Activated CD4-positive, alpha-beta T cell treated with anti-CD3 and anti-CD28 coated beads for 36 hours (primary cell): ENCODE results near the gene KRTAP3-1. TPM values are rescaled to one million over a fixed set of nuclear protein-coding genes. Genes with fewer than 3 reads are reported as not detected.
"Not testable (repeated sequence)": the region's sequence is repeated elsewhere in the genome, so short reads cannot be mapped to it uniquely, and the experiment has no call there.

Source experiments
- ATAC-seq: fragments of 200-7000 bp; cut with Tn5 transposase; one replicate; pipeline ENCODE4 v1.10.0; 2021; ENCODE audit warnings: mild to moderate bottlenecking, moderate library complexity
- CTCF ChIA-PET: fragments of 350-600 bp; sonication (Branson Sonifier 250); formaldehyde crosslinking; loops from one replicate; lab custom pipeline; 2021; ENCODE audit warnings: antibody characterized with exemption; lab: Charles Lee
- POLR2A ChIA-PET: fragments of 350-600 bp; sonication (Branson Sonifier 250); formaldehyde crosslinking; loops from one replicate; lab custom pipeline; 2021; ENCODE audit warnings: antibody characterized with exemption, inconsistent platforms; lab: Charles Lee
- DNase-seq: peaks from one replicate; pipeline ENCODE4 v3.0.0-alpha.2; 2020
- H3K27ac Mint-ChIP-seq: one replicate; pipeline ENCODE4 v1.8.0; 2021; ENCODE audit warnings: mixed read lengths
- H3K27me3 Mint-ChIP-seq: one replicate; pipeline ENCODE4 v1.8.0; 2021; ENCODE audit warnings: mixed read lengths
- H3K36me3 Mint-ChIP-seq: one replicate; pipeline ENCODE4 v1.8.0; 2021; ENCODE audit warnings: low read depth, mixed read lengths
- H3K4me1 Mint-ChIP-seq: one replicate; pipeline ENCODE4 v1.8.0; 2021; ENCODE audit warnings: mixed read lengths
- H3K4me3 Mint-ChIP-seq: one replicate; pipeline ENCODE4 v1.8.0; 2021; ENCODE audit warnings: mild to moderate bottlenecking, moderate library complexity, mixed read lengths
- H3K9me3 Mint-ChIP-seq: one replicate; pipeline ENCODE4 v1.8.0; 2021; ENCODE audit warnings: low read depth, mixed read lengths
- intact Hi-C, 2 experiments: fragments of 100-400 bp; cut with DNase I in 1 of 2; cut with micrococcal nuclease in 1 of 2; formaldehyde crosslinking; loops; one replicate each; pipeline versions ENCODE4 v1.14.2 to v1.15.1; 2022 to 2024; cut with DNase I, micrococcal nuclease
- total RNA-seq, 2 experiments: library from RNA; stranded (reverse); gene quantifications; one replicate each; pipeline ENCODE4 v1.2.3, GENCODE V29; 2021

Gene KRTAP3-1
- total RNA-seq, 2 experiments from 2014 or later, result not detected

GRCh38 chr17:41037853-41038350 lies 29.0 kb upstream of the KRTAP3-1 start:
- intact Hi-C loops, result no loop called here
- Mint-ChIP-seq H3K27me3 (peaks cover 3% of the 10 kb centered on the region), H3K4me3 (no peak overlapping the region), H3K4me1 (no peaks in the 10 kb centered on the region), H3K9me3 (no peaks in the 10 kb centered on the region), H3K27ac (no peak overlapping the region), H3K36me3 (no peaks in the 10 kb centered on the region)
- POLR2A ChIA-PET, result no interaction called here
- CTCF ChIA-PET, result interaction anchor here (1.1 kb wide), 1 partner anchor 36 kb away, joined by 3 read pairs; no protein-coding TSS in a partner anchor
- ATAC-seq (no peak), DNase-seq (no peak)

GRCh38 chr17:41034346-41034935 lies 25.5 kb upstream of the KRTAP3-1 start, which contains the start of gene KRTAP1-3:
Gene KRTAP1-3 (minus strand): TSS chr17:41034874. CDS start chr17:41034821, 53 bp downstream.
- H3K4me1 Mint-ChIP-seq, CTCF ChIA-PET, H3K36me3 Mint-ChIP-seq, DNase-seq, intact Hi-C loops, H3K9me3 Mint-ChIP-seq, H3K4me3 Mint-ChIP-seq, H3K27me3 Mint-ChIP-seq, POLR2A ChIA-PET, H3K27ac Mint-ChIP-seq, ATAC-seq: not testable (repeated sequence)

- intact Hi-C loops, result no loop called here
- H3K36me3 Mint-ChIP-seq, result no peaks in the 10 kb centered on the region
- H3K4me3 Mint-ChIP-seq, result no peak within 1 kb of the TSS
- ATAC-seq (no peak), DNase-seq (no peak)
- H3K9me3 Mint-ChIP-seq, result no peaks in the 10 kb centered on the region
- H3K4me1 Mint-ChIP-seq, result no peaks in the 10 kb centered on the region
- ChIA-PET CTCF (interaction anchor here (0.7 to 2.4 kb wide), 4 partner anchors 11 to 145 kb away, joined by 4 to 7 read pairs (median 4); partner anchors contain the start of gene KRT20), POLR2A (no interaction called here)
- peaks cover 11% of the 10 kb centered on the region for H3K27me3 Mint-ChIP-seq
- no peak within 1 kb of the TSS for H3K27ac Mint-ChIP-seq
These were observed 20.8 kb upstream of the KRTAP3-1 start, which contains the start of gene KRTAP1-4 for GRCh38 chr17:41029633-41030245. Gene KRTAP1-4 (minus strand): TSS chr17:41030195. CDS start chr17:41030078, 117 bp downstream.

GRCh38 chr17:41026715-41027471 lies 18.0 kb upstream of the KRTAP3-1 start, which contains the start of gene KRTAP1-5:
Gene KRTAP1-5 (minus strand): TSS chr17:41027208. CDS start chr17:41027155, 53 bp downstream.
- POLR2A ChIA-PET, result no interaction called here
- Mint-ChIP-seq H3K9me3 (no peaks in the 10 kb centered on the region), H3K4me1 (no peaks in the 10 kb centered on the region), H3K27me3 (peaks cover 9% of the 10 kb centered on the region), H3K27ac (no peak within 1 kb of the TSS), H3K36me3 (no peaks in the 10 kb centered on the region), H3K4me3 (no peak within 1 kb of the TSS)
- intact Hi-C loops, result no loop called here
- no peak for ATAC-seq
- DNase-seq, result no peak
- CTCF ChIA-PET, result no interaction called here

- Mint-ChIP-seq H3K27ac (no peak overlapping the region), H3K9me3 (peaks cover 4% of the 10 kb centered on the region), H3K36me3 (no peaks in the 10 kb centered on the region), H3K4me1 (no peaks in the 10 kb centered on the region), H3K27me3 (peaks cover 7% of the 10 kb centered on the region), H3K4me3 (no peak overlapping the region)
- ChIA-PET CTCF (interaction anchor here (0.7 to 1.7 kb wide), 2 partner anchors 10 to 19 kb away, joined by 3 to 6 read pairs; no protein-coding TSS in a partner anchor), POLR2A (no interaction called here)
- intact Hi-C loops, result no loop called here
- DNase-seq (no peak), ATAC-seq (no peak)
These were observed 15.8 kb upstream of the KRTAP3-1 start for GRCh38 chr17:41024697-41025096.

- ChIA-PET CTCF (interaction anchor here (0.8 to 1.3 kb wide), 3 partner anchors 9 to 136 kb away, joined by 3 read pairs; no protein-coding TSS in a partner anchor), POLR2A (no interaction called here)
- H3K27ac Mint-ChIP-seq, result no peak overlapping the region
- H3K9me3 Mint-ChIP-seq, result peaks cover 4% of the 10 kb centered on the region
- H3K4me3 Mint-ChIP-seq, result no peak overlapping the region
- no peak for DNase-seq
- intact Hi-C loops, result no loop called here
- peaks cover 4% of the 10 kb centered on the region for H3K27me3 Mint-ChIP-seq
- no peak for ATAC-seq
- H3K36me3 Mint-ChIP-seq, result no peaks in the 10 kb centered on the region
- no peaks in the 10 kb centered on the region for H3K4me1 Mint-ChIP-seq
These were observed 11.4 kb upstream of the KRTAP3-1 start for GRCh38 chr17:41020336-41020735.

GRCh38 chr17:41019415-41019814 lies 10.5 kb upstream of the KRTAP3-1 start:
- Mint-ChIP-seq H3K9me3 (peaks cover 4% of the 10 kb centered on the region), H3K27ac (no peak overlapping the region)

GRCh38 chr17:41018541-41018940 lies 9.6 kb upstream of the KRTAP3-1 start:
- ATAC-seq, result no peak
- Mint-ChIP-seq H3K27me3 (peaks cover 4% of the 10 kb centered on the region), H3K4me1 (no peaks in the 10 kb centered on the region), H3K9me3 (peaks cover 4% of the 10 kb centered on the region), H3K27ac (no peak overlapping the region), H3K36me3 (no peaks in the 10 kb centered on the region), H3K4me3 (no peak overlapping the region)
- ChIA-PET POLR2A (no interaction called here), CTCF (interaction anchor here (1.2 kb wide), 1 partner anchor 10 kb away, joined by 7 read pairs; no protein-coding TSS in a partner anchor)
- DNase-seq, result no peak
- intact Hi-C loops, result no loop called here

More at GRCh38 chr17:41019415-41019814, 10.5 kb upstream of the KRTAP3-1 start:
- no peak for ATAC-seq
- POLR2A ChIA-PET, result no interaction called here
- no peak for DNase-seq
- Mint-ChIP-seq H3K4me1 (no peaks in the 10 kb centered on the region), H3K36me3 (no peaks in the 10 kb centered on the region), H3K27me3 (peaks cover 4% of the 10 kb centered on the region), H3K4me3 (no peak overlapping the region)
- intact Hi-C loops, result no loop called here
- CTCF ChIA-PET, result no interaction called here

- DNase-seq (no peak), ATAC-seq (no peak)
- Mint-ChIP-seq H3K27ac (no peak overlapping the region), H3K27me3 (peaks cover 4% of the 10 kb centered on the region), H3K36me3 (no peaks in the 10 kb centered on the region), H3K4me1 (no peaks in the 10 kb centered on the region), H3K9me3 (peaks cover 4% of the 10 kb centered on the region), H3K4me3 (no peak overlapping the region)
- intact Hi-C loops, result no loop called here
- CTCF ChIA-PET, result no interaction called here
- POLR2A ChIA-PET, result no interaction called here
These were observed 7.8 kb upstream of the KRTAP3-1 start for GRCh38 chr17:41016578-41017215.

- H3K9me3 Mint-ChIP-seq, result no peaks in the 10 kb centered on the region
- ChIA-PET CTCF (interaction anchor here (0.6 to 1.8 kb wide), 2 partner anchors 8 to 134 kb away, joined by 3 to 6 read pairs; partner anchors contain the start of gene KRTAP4-5), POLR2A (no interaction called here)
- no peak overlapping the region for H3K27ac Mint-ChIP-seq
- H3K4me1 Mint-ChIP-seq, result no peaks in the 10 kb centered on the region
- DNase-seq (no peak), ATAC-seq (no peak)
- H3K36me3 Mint-ChIP-seq, result no peaks in the 10 kb centered on the region
- H3K27me3 Mint-ChIP-seq, result peaks cover 2% of the 10 kb centered on the region
- intact Hi-C loops, result no loop called here
- H3K4me3 Mint-ChIP-seq, result no peak overlapping the region
These were observed 6.5 kb upstream of the KRTAP3-1 start for GRCh38 chr17:41015454-41015853.

GRCh38 chr17:41013606-41014005 lies 4.7 kb upstream of the KRTAP3-1 start:
- peaks cover 2% of the 10 kb centered on the region for H3K27me3 Mint-ChIP-seq
- ATAC-seq, result no peak
- H3K27ac Mint-ChIP-seq, result no peak overlapping the region
- no peak for DNase-seq
- intact Hi-C loops, result no loop called here
- H3K9me3 Mint-ChIP-seq, result no peaks in the 10 kb centered on the region
- H3K36me3 Mint-ChIP-seq, result no peaks in the 10 kb centered on the region
- ChIA-PET POLR2A (no interaction called here), CTCF (interaction anchor here (1.2 kb wide), 1 partner anchor 15 kb away, joined by 5 read pairs; no protein-coding TSS in a partner anchor)
- H3K4me1 Mint-ChIP-seq, result no peaks in the 10 kb centered on the region
- H3K4me3 Mint-ChIP-seq, result no peak overlapping the region
